ENCODE results near the gene RANBP9. TPM values are rescaled to one million over a fixed set of nuclear protein-coding genes. Genes with fewer than 3 reads are reported as not detected.

RANBP9 gene
- total RNA-seq, 1 donor from 2014 or later, result 40.4 TPM

DNA sequence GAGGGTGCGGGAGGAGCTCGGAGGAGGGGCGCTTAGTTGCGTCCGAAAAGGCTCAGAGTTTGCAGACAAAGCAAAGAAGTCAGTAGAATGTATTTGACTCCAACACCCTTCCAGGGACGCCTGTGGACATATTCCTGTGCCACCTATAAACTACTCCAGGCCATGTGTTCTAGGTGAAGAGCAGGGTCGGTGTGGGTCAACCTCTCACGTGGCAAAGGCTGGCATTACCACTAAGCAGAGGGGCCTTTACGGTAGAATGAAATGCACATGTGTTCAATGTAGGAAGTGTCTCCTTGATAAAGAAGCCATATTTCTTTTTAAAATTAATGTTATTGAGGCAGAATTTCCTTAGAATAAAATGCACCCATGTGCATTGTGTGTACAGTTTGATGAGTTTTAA is 121.8 kb downstream of the RANBP9 start:
- no peak overlapping the region for H3K4me3 Mint-ChIP-seq
- H3K27ac Mint-ChIP-seq, result no peak overlapping the region
- H3K9me3 Mint-ChIP-seq, result no peaks in the 10 kb centered on the region
- H3K4me1 Mint-ChIP-seq (ENCODE audit: unreplicated experiment), result no peaks in the 10 kb centered on the region
- no peak for DNase-seq (ENCODE audit: extremely low spot score, unreplicated experiment)
- TF ChIP-seq, protein P1, sequence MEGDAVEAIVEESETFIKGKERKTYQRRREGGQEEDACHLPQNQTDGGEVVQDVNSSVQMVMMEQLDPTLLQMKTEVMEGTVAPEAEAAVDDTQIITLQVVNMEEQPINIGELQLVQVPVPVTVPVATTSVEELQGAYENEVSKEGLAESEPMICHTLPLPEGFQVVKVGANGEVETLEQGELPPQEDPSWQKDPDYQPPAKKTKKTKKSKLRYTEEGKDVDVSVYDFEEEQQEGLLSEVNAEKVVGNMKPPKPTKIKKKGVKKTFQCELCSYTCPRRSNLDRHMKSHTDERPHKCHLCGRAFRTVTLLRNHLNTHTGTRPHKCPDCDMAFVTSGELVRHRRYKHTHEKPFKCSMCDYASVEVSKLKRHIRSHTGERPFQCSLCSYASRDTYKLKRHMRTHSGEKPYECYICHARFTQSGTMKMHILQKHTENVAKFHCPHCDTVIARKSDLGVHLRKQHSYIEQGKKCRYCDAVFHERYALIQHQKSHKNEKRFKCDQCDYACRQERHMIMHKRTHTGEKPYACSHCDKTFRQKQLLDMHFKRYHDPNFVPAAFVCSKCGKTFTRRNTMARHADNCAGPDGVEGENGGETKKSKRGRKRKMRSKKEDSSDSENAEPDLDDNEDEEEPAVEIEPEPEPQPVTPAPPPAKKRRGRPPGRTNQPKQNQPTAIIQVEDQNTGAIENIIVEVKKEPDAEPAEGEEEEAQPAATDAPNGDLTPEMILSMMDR (conservative IDR thresholded peaks at IDR 0.05), result no peak
- H3K36me3 Mint-ChIP-seq, result peaks cover 9% of the 10 kb centered on the region
- no peaks in the 10 kb centered on the region for H3K27me3 Mint-ChIP-seq

DNA sequence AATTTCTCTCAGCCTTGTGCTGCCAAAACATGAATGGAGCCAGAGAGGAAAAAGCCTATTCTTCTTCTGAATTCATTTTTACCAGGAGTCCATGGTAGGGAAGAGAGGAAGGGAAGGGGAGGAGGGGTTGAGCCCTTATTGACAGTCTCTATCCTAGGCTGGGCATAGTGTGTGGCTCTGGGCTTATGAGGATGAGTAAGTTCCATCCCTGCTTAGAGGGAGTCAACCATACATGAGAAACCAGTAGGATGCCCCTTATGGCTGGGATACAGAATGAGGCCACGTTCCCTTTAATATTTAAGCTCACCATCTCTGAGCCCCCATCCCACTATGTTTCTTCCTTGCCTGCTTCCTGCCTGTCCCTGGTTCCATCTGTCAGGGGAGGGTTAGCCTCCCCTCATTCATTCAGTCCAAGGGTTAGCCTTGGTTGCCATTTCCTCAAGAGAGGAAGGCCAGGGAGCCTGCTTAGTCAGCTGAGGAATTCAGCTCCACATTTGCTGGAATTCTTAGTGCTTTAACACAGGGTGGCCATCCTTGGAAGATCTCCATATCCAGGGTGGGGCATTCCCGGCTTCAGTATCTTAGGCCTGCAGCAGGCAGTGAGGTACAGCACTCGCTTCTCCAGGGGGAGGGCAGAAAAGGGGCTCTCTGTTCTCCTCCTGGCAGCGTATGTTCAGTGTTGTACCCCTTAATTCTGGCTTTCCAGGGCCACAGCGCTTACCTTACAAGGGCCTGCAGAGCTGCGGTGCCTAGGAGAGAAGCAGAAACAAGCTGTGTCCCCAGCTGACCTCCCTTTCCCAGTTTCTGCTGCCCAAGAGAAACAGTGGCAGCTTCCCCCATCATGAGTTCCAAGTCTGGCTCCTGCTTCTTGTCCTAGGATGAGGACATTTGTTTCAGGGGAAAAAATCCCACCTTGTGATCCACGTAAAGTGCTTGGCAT is 124.8 kb downstream of the RANBP9 start:
- H3K4me3 Mint-ChIP-seq, result no peak overlapping the region
- H3K4me1 Mint-ChIP-seq (ENCODE audit: unreplicated experiment), result no peaks in the 10 kb centered on the region
- peaks cover 14% of the 10 kb centered on the region for H3K36me3 Mint-ChIP-seq
- no peak overlapping the region for H3K27ac Mint-ChIP-seq
- DNase-seq (ENCODE audit: extremely low spot score, unreplicated experiment), result no peak
- TF ChIP-seq, protein P1 (conservative IDR thresholded peaks at IDR 0.05), result no peak
- no peaks in the 10 kb centered on the region for H3K27me3 Mint-ChIP-seq
- no peaks in the 10 kb centered on the region for H3K9me3 Mint-ChIP-seq

DNA sequence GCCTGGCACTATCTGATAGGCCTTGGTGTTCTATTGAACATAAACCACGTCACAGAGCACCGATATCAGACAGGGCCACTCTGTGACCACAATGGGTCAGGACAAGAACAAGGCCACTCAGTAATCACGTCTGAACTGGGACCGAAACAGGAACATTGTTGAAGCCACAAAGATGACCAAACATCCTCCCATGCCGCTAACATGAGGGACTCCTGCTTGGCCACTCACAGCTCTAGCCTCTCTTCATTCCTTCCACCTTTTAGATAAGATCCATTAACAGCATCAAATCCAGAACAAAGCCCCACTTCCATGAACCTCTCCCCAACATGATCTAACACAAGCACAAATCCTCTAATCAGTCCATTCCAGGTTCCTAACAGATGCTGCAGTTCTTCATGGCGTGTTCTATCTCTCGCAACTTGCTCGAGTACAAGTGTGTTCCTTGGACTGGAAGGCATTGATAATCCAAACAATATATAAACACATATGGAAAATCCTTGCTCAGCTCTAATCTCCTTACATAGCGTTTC is 129.9 kb downstream of the RANBP9 start:
- no peak overlapping the region for H3K4me3 Mint-ChIP-seq
- no peaks in the 10 kb centered on the region for H3K4me1 Mint-ChIP-seq (ENCODE audit: unreplicated experiment)
- no peak overlapping the region for H3K27ac Mint-ChIP-seq

DNA sequence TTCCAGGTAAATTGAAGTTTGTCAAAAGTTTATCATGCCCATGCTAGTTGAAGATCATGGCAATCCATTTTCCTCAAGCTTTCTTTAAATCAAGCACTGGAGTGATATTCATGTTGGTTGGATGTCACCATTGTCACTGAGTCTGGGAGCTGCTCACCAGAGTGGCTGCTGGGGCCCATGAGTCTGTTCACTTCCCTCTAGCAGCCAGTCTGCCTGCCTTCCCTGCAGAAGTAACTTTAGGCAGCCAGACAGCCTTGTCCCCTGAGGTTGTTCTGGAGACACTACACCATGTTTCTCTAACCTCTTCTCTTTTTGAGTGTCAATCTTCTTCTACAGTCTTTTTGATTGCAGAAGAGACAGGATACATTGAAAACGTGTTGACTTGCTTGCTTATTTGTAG is 131.7 kb downstream of the RANBP9 start:
- peaks cover 13% of the 10 kb centered on the region for H3K9me3 Mint-ChIP-seq
- H3K36me3 Mint-ChIP-seq, result peaks cover 28% of the 10 kb centered on the region
- TF ChIP-seq, protein P1 (conservative IDR thresholded peaks at IDR 0.05), result no peak

More for the DNA sequence above, 129.9 kb downstream of the RANBP9 start:
- DNase-seq (ENCODE audit: extremely low spot score, unreplicated experiment), result no peak
- H3K36me3 Mint-ChIP-seq, result peaks cover 32% of the 10 kb centered on the region
- H3K9me3 Mint-ChIP-seq, result peaks cover 8% of the 10 kb centered on the region
- H3K27me3 Mint-ChIP-seq, result no peaks in the 10 kb centered on the region
- TF ChIP-seq, protein P1 (conservative IDR thresholded peaks at IDR 0.05), result no peak

DNA sequence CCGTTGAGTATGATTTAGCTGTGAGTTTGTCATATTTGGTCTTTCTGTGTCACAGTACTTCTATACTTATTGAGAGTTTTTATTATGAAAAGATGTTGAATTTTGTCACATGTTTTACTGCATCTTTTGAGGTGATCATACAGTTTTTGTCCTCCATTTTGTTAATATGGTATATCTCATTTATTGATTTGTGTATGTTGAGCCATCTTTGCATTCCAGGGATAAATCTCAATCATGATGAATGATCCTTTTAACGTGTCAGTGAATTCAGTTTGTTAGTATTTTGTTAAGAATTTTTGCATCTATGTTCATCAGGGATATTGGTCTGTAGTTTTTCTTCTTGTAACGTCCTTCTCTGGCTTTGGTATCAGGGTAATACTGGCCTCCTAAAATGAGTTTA is 133.7 kb downstream of the RANBP9 start:
- TF ChIP-seq, protein P1 (conservative IDR thresholded peaks at IDR 0.05), result no peak
- DNase-seq (ENCODE audit: extremely low spot score, unreplicated experiment), result no peak
- Mint-ChIP-seq H3K27me3 (no peaks in the 10 kb centered on the region), H3K9me3 (peaks cover 13% of the 10 kb centered on the region), H3K4me3 (no peak overlapping the region), H3K4me1 (ENCODE audit: unreplicated experiment) (peaks cover 5% of the 10 kb centered on the region), H3K36me3 (peaks cover 25% of the 10 kb centered on the region), H3K27ac (no peak overlapping the region)

More for the DNA sequence above, 131.7 kb downstream of the RANBP9 start:
- no peaks in the 10 kb centered on the region for H3K27me3 Mint-ChIP-seq
- H3K4me3 Mint-ChIP-seq, result no peak overlapping the region
- H3K4me1 Mint-ChIP-seq (ENCODE audit: unreplicated experiment), result peaks cover 5% of the 10 kb centered on the region
- no peak overlapping the region for H3K27ac Mint-ChIP-seq
- DNase-seq (ENCODE audit: extremely low spot score, unreplicated experiment), result no peak
